ENCODE results near the gene RPL37A.

GRCh38 chr2:216503159-216503629 lies 4.5 kb downstream of the RPL37A start:
- no peak for TF ChIP-seq POLR2AphosphoS5 (IDR thresholded peaks at IDR 0.05)
- TF ChIP-seq CTCF (IDR thresholded peaks at IDR 0.05 in 8 of 11, conservative IDR thresholded peaks at IDR 0.05 in 3 of 11), result no peak

Measured in spleen (tissue), 7 donors.